Activated naive CD4-positive, alpha-beta T cell treated with anti-CD3 and anti-CD28 coated beads for 36 hours (primary cell): ENCODE measurements around the gene PROK1. TPM values are rescaled to one million over a fixed set of nuclear protein-coding genes. Genes with fewer than 3 reads are reported as not detected.

ENCODE experiments used
- CTCF ChIA-PET: fragments of 350-600 bp; sonication (Branson Sonifier 250); formaldehyde crosslinking; loops from one replicate; lab custom pipeline; 2021; ENCODE audit warnings: antibody characterized with exemption; lab: Charles Lee
- DNase-seq: peaks from one replicate; pipeline ENCODE4 v3.0.0-alpha.2; 2020
- H3K27ac Mint-ChIP-seq: one replicate; pipeline ENCODE4 v1.8.0; 2021; ENCODE audit warnings: mild to moderate bottlenecking, mixed read lengths
- H3K27me3 Mint-ChIP-seq: one replicate; pipeline ENCODE4 v1.8.0; 2021; ENCODE audit warnings: low read depth, mixed read lengths
- H3K36me3 Mint-ChIP-seq: one replicate; pipeline ENCODE4 v1.8.0; 2021; ENCODE audit warnings: low read depth, mixed read lengths
- H3K4me1 Mint-ChIP-seq: one replicate; pipeline ENCODE4 v1.8.0; 2021; ENCODE audit warnings: low read depth, mixed read lengths
- H3K4me3 Mint-ChIP-seq: one replicate; pipeline ENCODE4 v1.8.0; 2021; ENCODE audit warnings: mild to moderate bottlenecking, moderate library complexity, mixed read lengths
- H3K9me3 Mint-ChIP-seq: one replicate; pipeline ENCODE4 v1.8.0; 2021; ENCODE audit warnings: mixed read lengths
- intact Hi-C: fragments of 100-400 bp; cut with micrococcal nuclease; formaldehyde crosslinking; loops from one replicate; pipeline ENCODE4 v1.15.1; 2023
- total RNA-seq, 2 experiments: library from RNA; stranded (reverse); gene quantifications; one replicate each; pipeline ENCODE4 v1.2.3, GENCODE V29; 2021

Gene PROK1
- total RNA-seq, 2 experiments from 2014 or later = not detected

DNA sequence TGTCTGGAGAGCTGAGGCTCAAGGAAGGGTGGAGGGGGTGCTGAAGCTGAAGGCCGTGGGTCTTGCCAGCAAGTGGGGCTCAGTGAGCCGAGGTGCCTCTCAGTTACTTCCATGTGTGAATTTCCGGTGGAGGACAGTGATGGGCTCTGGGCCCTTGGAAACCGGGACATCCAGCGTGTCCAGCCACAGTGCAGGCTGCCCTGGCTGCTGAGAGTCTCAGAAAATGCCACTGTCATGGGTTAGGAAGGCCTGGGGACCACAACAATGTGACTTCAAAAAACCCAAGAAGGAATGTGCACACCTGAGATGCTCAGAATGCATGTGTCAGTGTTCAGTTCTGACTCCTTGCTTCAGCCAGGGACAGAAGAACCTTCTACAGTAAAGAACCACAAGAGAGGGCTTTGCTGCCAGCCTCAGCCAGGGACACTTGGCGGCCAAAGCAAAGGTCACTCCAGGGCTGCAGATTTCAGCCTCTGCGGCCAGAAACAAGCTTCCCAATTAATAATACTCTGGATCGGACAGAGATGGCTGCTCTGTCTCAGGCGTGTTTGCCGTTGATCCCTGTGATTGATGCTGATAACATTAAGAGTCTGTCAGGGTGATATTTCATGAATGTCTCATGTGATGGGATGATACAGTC, 30.8 kb upstream of the PROK1 start:
- Mint-ChIP-seq H3K27ac (no peak overlapping the region), H3K4me1 (no peaks in the 10 kb centered on the region), H3K36me3 (no peaks in the 10 kb centered on the region), H3K4me3 (no peak overlapping the region), H3K9me3 (no peaks in the 10 kb centered on the region), H3K27me3 (no peaks in the 10 kb centered on the region)
- no peak for DNase-seq
- intact Hi-C loops = no loop called here
- CTCF ChIA-PET = interaction anchor here (0.9 kb wide), 1 partner anchor 8 kb away, joined by 6 read pairs; no protein-coding TSS in a partner anchor

DNA sequence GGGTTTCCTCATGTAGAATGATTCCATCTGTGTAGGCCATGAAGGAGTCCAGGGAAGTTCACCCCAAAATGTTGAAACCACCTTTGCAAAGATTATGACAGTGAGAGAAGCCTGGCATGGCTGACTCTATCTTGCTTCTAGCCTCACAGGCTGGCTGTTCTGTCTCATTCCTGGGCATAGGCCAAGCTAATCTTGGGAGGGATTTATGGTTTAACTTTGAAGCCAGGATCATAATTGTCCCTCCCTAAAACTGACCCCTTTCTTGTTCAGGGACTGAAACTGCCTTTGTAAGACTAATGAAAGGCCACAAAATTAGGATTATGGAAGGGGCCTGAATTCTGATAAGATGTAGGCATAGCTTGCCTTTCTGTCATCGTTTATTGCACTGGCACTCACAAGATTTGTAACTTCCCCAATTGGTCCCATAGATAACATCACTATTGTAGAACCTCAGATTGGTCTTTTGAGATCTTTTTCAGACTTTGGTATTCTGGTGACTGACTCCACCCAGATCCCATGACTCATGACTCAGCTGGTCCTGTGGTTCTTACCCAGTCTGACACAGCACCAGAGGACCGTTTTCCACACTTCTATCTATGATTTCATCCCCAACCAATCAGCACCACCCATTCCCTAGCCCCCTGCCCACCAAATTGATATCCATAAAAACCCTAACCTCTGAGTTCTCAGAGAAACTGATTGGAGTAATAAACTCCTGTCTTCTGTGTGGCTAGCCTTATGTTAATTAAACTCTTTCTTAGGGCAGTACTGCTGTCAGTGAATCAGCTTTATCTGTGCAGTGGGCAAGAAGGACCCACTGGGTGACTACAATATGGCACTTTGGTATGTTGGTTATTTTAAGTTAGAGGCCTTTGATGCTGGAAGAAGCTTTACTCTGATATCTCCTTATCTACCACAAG, 29.8 kb upstream of the PROK1 start:
- peak; percentile 9 for DNase-seq
- CTCF ChIA-PET = interaction anchor here (0.7 to 1.0 kb wide), 4 partner anchors 9 to 217 kb away, joined by 3 to 6 read pairs (median 4); no protein-coding TSS in a partner anchor
- Mint-ChIP-seq H3K4me1 (no peaks in the 10 kb centered on the region), H3K27me3 (no peaks in the 10 kb centered on the region), H3K9me3 (no peaks in the 10 kb centered on the region), H3K4me3 (no peak overlapping the region), H3K36me3 (no peaks in the 10 kb centered on the region), H3K27ac (no peak overlapping the region)
- intact Hi-C loops = no loop called here

DNA sequence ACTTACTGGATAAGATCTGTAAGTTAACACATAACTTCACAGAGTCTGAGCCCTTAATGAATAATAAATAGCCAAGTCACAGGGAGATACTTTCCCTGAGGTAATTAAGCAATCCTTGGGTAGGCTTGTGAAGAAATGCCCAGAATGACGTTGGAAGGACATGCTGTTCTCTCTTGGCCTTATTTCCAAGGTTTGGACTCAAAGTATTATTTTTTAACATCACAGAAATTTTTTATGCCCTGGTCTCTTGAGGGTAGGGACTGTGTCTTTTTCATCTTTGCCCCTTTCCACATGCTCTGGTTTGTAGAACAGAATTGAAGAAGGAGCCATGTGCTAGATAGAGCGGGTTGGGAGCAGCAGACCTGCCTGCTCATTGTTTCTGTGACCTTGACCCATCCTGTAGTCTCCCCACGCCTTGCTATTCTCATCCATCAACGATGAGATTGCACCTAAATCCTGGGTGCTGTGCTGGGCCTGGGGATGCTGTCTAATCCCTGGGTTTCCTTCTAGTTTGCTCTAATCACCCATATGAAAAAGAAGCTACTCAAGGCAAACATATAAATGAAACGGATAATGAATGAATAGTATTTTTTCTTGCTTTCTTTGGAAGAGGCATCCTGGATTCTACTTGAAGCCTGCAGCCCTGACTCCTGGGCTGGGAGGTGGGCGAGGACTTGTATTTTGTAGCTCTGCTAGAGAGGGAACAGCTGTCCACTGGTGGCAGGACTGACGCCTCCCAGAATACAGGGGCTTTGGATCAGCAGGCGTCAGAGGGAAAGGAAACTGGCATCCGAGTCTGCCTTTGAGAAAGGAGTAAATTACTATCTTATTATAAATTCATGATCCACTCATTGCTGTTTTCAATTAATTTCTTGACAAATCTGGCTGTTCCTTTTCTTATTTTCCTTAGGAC, 26.0 kb upstream of the PROK1 start:
- CTCF ChIA-PET = interaction anchor here (0.6 to 1.2 kb wide), 3 partner anchors 13 to 228 kb away, joined by 3 to 4 read pairs (median 4); no protein-coding TSS in a partner anchor
- no peak overlapping the region for H3K27ac Mint-ChIP-seq

DNA sequence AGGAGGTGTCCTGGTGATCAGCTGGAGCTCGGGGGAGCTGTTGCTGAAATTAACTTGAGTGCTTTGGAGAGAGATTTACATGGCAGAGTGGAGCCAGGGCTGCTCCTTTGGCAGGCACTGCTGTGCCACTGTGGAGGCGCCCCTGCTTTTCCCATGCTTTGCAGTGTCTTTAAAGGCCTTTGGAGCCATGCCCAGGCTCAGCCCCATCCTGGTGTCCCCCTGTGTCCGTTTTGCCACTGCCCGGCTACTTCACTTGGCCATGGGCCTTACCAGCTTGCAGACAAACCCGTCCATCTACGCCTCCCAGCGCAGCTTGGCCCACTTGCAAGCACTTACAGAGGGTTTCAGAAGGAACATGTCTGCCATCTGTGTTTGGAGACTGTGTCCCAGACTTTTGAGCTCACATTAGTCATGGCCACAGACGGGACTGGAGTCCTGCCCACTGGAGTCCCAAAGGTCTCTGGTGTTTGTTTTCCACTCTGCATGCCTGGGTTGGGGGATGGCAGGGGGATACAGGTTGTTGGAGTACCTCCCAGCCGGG, 25.3 kb upstream of the PROK1 start:
- H3K9me3 Mint-ChIP-seq = no peaks in the 10 kb centered on the region
- intact Hi-C loops = no loop called here
- no peaks in the 10 kb centered on the region for H3K36me3 Mint-ChIP-seq
- no peak overlapping the region for H3K27ac Mint-ChIP-seq
- no peaks in the 10 kb centered on the region for H3K4me1 Mint-ChIP-seq
- no peak for DNase-seq
- H3K27me3 Mint-ChIP-seq = peaks cover 4% of the 10 kb centered on the region
- CTCF ChIA-PET = interaction anchor here (0.8 to 1.2 kb wide), 3 partner anchors 14 to 228 kb away, joined by 3 to 4 read pairs (median 4); no protein-coding TSS in a partner anchor
- no peak overlapping the region for H3K4me3 Mint-ChIP-seq

More for the DNA sequence above, 26.0 kb upstream of the PROK1 start:
- Mint-ChIP-seq H3K9me3 (no peaks in the 10 kb centered on the region), H3K36me3 (no peaks in the 10 kb centered on the region), H3K4me3 (no peak overlapping the region), H3K4me1 (no peaks in the 10 kb centered on the region), H3K27me3 (no peaks in the 10 kb centered on the region)
- intact Hi-C loops = no loop called here
- DNase-seq = no peak

DNA sequence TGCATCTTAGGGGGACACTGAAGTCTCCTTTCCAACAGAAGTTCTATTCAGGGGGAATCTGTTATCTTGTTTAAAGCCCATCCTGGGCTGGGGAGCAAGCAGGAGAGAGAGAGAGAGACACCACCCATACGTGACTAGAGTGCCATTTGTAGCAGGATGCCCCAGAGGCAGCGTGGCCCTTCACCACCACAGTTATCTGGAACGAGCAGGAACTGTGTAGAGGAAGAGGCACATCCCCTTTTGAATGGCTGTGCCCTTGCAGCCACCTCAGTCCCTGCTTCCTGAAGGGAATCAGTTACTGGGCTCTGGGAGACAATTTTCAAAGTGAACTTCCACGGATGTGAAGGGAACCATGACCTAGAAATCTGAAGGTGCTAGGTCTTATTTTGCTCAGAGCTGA, 24.1 kb upstream of the PROK1 start:
- intact Hi-C loops = no loop called here
- Mint-ChIP-seq H3K27ac (no peak overlapping the region), H3K4me3 (no peak overlapping the region), H3K9me3 (no peaks in the 10 kb centered on the region), H3K27me3 (peaks cover 4% of the 10 kb centered on the region), H3K4me1 (no peaks in the 10 kb centered on the region), H3K36me3 (no peaks in the 10 kb centered on the region)
- CTCF ChIA-PET = interaction anchor here (1.1 kb wide), 1 partner anchor 15 kb away, joined by 3 read pairs; no protein-coding TSS in a partner anchor
- DNase-seq = no peak

DNA sequence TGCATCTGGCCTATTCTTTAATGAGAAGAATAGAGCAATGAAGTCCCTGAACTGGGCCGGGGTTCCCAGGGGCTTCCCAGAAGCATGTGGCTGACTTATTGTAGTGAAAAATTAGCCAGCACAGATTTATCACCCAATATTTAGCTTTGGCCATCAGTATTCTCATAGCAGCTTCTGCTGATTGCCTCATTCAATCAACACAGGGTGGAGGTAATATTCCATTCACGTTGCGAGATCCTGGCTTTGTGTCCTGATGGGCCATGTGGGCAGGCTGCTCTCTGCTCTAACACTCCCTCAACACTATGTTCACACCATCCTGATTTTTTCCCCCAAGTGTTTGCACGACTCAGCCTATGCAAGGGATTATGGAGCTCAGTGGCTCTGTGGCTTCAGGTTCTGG, 22.0 kb upstream of the PROK1 start:
- Mint-ChIP-seq H3K9me3 (no peaks in the 10 kb centered on the region), H3K4me1 (no peaks in the 10 kb centered on the region), H3K4me3 (no peak overlapping the region), H3K36me3 (no peaks in the 10 kb centered on the region), H3K27ac (no peak overlapping the region), H3K27me3 (peaks cover 4% of the 10 kb centered on the region)
- no peak for DNase-seq
- intact Hi-C loops = no loop called here
- CTCF ChIA-PET = interaction anchor here (2.4 to 2.6 kb wide), 2 partner anchors 31 to 67 kb away, joined by 8 to 11 read pairs; no protein-coding TSS in a partner anchor

DNA sequence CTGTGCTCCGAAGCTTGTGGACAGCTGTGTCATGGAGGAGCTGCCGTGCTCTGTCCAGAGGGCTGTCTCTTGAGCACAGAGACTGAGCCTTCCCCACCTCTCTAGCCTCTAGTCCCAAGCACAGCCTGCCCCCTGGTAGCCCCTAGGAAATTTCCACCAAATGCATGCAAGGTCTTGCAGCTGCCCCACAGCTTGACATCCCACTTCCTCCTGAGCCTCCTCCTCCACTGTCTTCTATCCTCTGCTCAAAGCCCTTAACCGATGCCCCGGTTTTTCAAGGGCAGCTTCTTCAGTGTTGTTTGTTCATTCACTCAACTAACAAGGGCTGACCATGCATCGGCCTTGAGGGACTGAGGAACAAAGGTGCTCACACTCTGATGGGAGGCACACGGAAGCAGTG, 20.6 kb upstream of the PROK1 start:
- no peak for DNase-seq
- H3K4me1 Mint-ChIP-seq = no peaks in the 10 kb centered on the region
- no peak overlapping the region for H3K27ac Mint-ChIP-seq
- CTCF ChIA-PET = interaction anchor here (0.5 to 2.6 kb wide), 4 partner anchors 30 to 240 kb away, joined by 3 to 11 read pairs (median 6); no protein-coding TSS in a partner anchor
- H3K27me3 Mint-ChIP-seq = peaks cover 4% of the 10 kb centered on the region
- no peaks in the 10 kb centered on the region for H3K36me3 Mint-ChIP-seq
- no peak overlapping the region for H3K4me3 Mint-ChIP-seq
- intact Hi-C loops = no loop called here
- no peaks in the 10 kb centered on the region for H3K9me3 Mint-ChIP-seq

DNA sequence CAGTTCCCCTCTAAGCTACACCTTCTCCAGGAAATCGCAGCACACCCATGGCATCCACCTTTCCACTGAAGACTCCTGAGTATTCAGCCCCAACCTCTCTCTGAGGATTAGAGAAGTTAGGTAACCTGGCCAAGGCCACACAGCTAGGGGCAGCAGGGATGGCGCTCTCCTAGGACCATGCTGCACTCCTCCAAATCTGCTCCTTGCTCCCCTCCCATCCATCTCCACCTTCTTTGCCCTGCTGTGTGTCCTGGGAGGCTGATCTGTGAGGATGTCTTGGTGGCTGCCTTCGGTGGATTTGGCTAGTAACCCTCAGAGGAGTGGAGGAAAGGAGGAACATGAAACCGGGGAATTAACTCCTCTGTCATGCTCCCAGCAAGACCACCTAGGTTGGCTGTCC, 20.0 kb upstream of the PROK1 start:
- no peak for DNase-seq
- Mint-ChIP-seq H3K36me3 (no peaks in the 10 kb centered on the region), H3K27me3 (peaks cover 4% of the 10 kb centered on the region), H3K9me3 (no peaks in the 10 kb centered on the region), H3K27ac (no peak overlapping the region), H3K4me1 (no peaks in the 10 kb centered on the region), H3K4me3 (no peak overlapping the region)
- CTCF ChIA-PET = interaction anchor here (0.6 to 2.6 kb wide), 3 partner anchors 65 to 314 kb away, joined by 3 to 8 read pairs (median 4); no protein-coding TSS in a partner anchor
- intact Hi-C loops = no loop called here

DNA sequence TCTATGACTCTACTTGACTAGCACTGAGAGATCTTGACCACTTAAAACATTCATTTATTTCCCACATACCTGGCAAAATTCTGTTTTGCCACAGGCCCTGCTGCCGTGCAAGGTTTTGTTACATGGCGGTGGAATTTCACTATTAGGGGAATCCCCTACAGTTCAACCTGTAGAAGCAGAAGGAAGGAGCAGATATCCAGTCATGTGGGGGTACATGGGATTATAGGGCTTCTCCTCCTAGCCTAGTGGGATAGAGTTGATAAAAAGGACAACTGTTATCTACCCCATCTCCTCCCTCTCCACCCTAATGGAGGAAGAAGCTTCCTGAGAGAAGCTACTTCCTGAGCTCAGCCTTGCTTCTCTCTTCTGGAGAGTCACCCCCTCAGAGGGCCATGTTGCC, 17.7 kb upstream of the PROK1 start:
- H3K27ac Mint-ChIP-seq = no peak overlapping the region
- CTCF ChIA-PET = interaction anchor here (0.6 kb wide), 1 partner anchor 63 kb away, joined by 3 read pairs; no protein-coding TSS in a partner anchor

DNA sequence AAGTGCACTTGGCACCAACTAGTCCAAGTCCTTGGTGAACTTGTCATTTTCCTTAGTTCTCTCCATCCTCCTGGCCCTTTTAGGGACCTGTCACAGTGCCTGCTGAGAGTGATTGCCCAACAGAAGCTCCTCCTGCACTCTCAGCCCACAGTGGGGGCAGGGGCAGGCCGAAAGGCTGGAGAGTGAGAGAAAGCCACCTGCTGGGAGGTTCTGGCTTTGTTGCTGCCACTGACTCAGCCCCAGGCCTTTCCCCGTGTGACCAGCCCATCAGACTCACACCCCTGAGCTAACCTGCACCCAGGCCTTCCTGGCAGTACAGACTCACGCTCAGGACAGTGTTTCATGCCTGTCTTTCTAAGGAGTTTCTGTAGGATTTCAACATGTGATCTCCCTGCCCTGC, 17.1 kb upstream of the PROK1 start:
- H3K27ac Mint-ChIP-seq = no peak overlapping the region
- H3K4me1 Mint-ChIP-seq = no peaks in the 10 kb centered on the region
- peaks cover 4% of the 10 kb centered on the region for H3K27me3 Mint-ChIP-seq
- H3K4me3 Mint-ChIP-seq = no peak overlapping the region
- DNase-seq = no peak
- CTCF ChIA-PET = interaction anchor here (0.5 to 0.7 kb wide), 3 partner anchors 22 to 332 kb away, joined by 3 to 4 read pairs (median 3); no protein-coding TSS in a partner anchor
- intact Hi-C loops = no loop called here
- no peaks in the 10 kb centered on the region for H3K9me3 Mint-ChIP-seq
- H3K36me3 Mint-ChIP-seq = no peaks in the 10 kb centered on the region

More for the DNA sequence above, 17.7 kb upstream of the PROK1 start:
- Mint-ChIP-seq H3K4me1 (no peaks in the 10 kb centered on the region), H3K9me3 (no peaks in the 10 kb centered on the region), H3K36me3 (no peaks in the 10 kb centered on the region), H3K27me3 (peaks cover 4% of the 10 kb centered on the region), H3K4me3 (no peak overlapping the region)
- DNase-seq = no peak
- intact Hi-C loops = no loop called here

DNA sequence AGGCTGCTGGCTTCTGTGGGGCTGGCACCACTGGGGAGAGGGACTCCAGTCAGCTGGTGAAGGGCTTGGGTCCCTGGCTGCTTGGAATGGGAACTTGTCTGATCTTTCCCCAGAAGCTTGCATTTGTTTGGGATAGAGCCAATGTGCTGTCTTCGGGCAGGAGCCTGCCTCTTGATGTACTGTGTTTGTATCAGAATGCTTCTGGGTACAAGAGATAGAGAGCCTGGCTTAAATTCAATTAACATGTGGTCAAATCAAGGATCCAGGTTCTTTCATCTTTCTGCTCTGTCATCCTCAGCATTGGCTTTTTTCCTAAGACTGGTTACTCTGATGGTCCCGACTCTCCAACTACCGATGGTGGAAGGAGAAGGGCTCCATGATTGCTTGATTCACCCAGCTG, 16.0 kb upstream of the PROK1 start:
- DNase-seq = no peak
- CTCF ChIA-PET = interaction anchor here (1.3 to 1.6 kb wide), 2 partner anchors 61 to 238 kb away, joined by 4 read pairs; no protein-coding TSS in a partner anchor
- H3K27me3 Mint-ChIP-seq = peaks cover 4% of the 10 kb centered on the region
- no peak overlapping the region for H3K4me3 Mint-ChIP-seq
- H3K4me1 Mint-ChIP-seq = no peaks in the 10 kb centered on the region
- no peak overlapping the region for H3K27ac Mint-ChIP-seq
- H3K9me3 Mint-ChIP-seq = no peaks in the 10 kb centered on the region
- intact Hi-C loops = no loop called here
- no peaks in the 10 kb centered on the region for H3K36me3 Mint-ChIP-seq
